NCI-H146 treated with DMSO at 0.1 percent for 48 hours (cell line): Measurements from ENCODE around the gene IGSF8.

Experiments
- DNase-seq: peaks from one replicate; lab custom pipeline; 2025; ENCODE audit not compliant: unreplicated experiment; lab: John Stamatoyannopoulos, UW

The IGSF8 gene

GRCh38 chr1:160097911-160098851 is at the start of gene IGSF8:
TSS of gene IGSF8 (minus strand) at chr1:160098619. CDS start at chr1:160098472, 147 bp downstream.
- DNase-seq: peak; percentile 84

- DNase-seq: no peak
Measured at GRCh38 chr1:160148121-160148520, 49.7 kb upstream of the IGSF8 start.

GRCh38 chr1:160146107-160146506 is 47.7 kb upstream of the IGSF8 start:
- no peak for DNase-seq

- no peak for DNase-seq
Measured at GRCh38 chr1:160144921-160145320, 46.5 kb upstream of the IGSF8 start.

- no peak for DNase-seq
Measured at GRCh38 chr1:160143695-160144094, 45.3 kb upstream of the IGSF8 start.

GRCh38 chr1:160139840-160140239 is 41.4 kb upstream of the IGSF8 start:
- no peak for DNase-seq

GRCh38 chr1:160137216-160137862 is 38.9 kb upstream of the IGSF8 start:
- DNase-seq: no peak

GRCh38 chr1:160136926-160137200 is 38.4 kb upstream of the IGSF8 start:
- DNase-seq: no peak

- no peak for DNase-seq
Measured at GRCh38 chr1:160136121-160136925, 37.9 kb upstream of the IGSF8 start.

- no peak for DNase-seq
Measured at GRCh38 chr1:160134791-160135572, 36.6 kb upstream of the IGSF8 start.

GRCh38 chr1:160133990-160134770 is 35.8 kb upstream of the IGSF8 start:
- DNase-seq: no peak

- no peak for DNase-seq
Measured at GRCh38 chr1:160131803-160132565, 33.6 kb upstream of the IGSF8 start.

- no peak for DNase-seq
Measured at GRCh38 chr1:160130939-160131338, 32.5 kb upstream of the IGSF8 start.

- DNase-seq: no peak
Measured at GRCh38 chr1:160130486-160130885, 32.1 kb upstream of the IGSF8 start.

GRCh38 chr1:160129966-160130365 is 31.5 kb upstream of the IGSF8 start:
- no peak for DNase-seq

- DNase-seq: no peak
Measured at GRCh38 chr1:160129558-160129957, 31.1 kb upstream of the IGSF8 start.

- DNase-seq: no peak
Measured at GRCh38 chr1:160129046-160129445, 30.6 kb upstream of the IGSF8 start.

- DNase-seq: no peak
Measured at GRCh38 chr1:160128636-160129035, 30.2 kb upstream of the IGSF8 start.

GRCh38 chr1:160127865-160128523 is 29.6 kb upstream of the IGSF8 start:
- no peak for DNase-seq
